SHP77 (cell line): Measurements from ENCODE around the gene GCNT2.
"Not testable (repeated sequence)": the region's sequence is repeated elsewhere in the genome, so short reads cannot be mapped to it uniquely, and the experiment has no call there.

ENCODE experiments used
- DNase-seq, 2 experiments: peaks; one replicate each; lab custom pipeline; 2025; lab: John Stamatoyannopoulos, UW

The GCNT2 gene

DNA sequence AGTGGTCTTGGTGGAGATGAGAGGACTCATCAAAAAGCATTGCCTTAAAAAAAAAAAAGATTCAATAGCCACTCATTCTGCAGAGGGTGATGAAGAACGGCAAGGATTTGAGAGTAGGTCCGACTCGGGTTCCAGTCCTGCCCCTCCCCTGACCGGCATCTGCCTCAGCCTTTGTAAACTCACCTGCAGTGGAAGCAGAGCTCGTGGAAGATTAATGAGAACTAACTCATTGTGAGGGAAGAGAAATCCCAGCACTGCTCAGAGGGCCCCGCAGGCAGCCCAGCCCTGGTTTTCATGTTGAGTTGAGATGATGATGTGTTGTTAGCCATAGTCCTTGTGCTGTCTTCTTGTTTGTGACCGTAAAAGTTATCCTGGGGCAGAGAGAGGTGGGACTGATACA lies 59.4 kb downstream of the GCNT2 start:
- DNase-seq: peak in 1 of 2 experiments; percentile 10

DNA sequence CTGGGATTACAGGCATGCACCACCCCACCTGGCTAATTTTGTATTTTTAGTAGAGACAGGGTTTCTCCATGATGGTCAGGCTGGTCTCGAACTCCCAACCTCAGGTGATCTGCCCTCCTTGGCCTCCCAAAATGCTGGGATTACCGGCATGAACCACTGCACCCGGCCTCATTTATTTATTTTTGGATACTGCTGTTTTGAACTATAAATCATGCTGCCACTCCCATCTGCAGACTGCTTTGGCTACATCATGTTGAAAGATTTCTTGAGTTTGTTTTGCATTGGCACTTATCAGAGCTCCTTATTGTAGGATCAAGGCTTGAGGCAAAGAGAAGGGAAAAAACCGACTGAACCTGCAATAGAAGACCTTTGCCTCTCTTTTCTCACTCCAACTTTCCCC lies 60.3 kb downstream of the GCNT2 start:
- not testable (repeated sequence) for DNase-seq

GRCh38 chr6:10582774-10583508 lies 61.8 kb downstream of the GCNT2 start:
- DNase-seq: peak; percentile 85 to 86

DNA sequence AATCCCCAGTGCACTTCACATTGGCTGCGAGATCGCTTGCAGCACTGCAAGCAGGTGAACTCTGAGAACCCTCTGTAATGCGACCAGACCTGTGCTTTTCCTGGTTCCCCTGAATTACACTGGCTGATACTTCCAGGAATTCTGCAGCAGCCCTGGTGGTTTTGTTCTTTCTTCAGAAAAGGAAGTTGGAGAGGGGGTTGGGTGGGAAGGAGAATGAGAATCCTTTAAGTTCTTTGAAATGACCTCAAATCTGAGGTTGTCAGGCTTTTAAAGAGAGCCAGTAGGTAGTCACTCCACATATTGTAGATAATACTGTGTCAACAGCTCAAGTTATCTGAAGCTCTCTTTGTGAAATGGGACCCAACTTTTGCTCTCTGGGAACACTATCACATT lies 62.4 kb downstream of the GCNT2 start:
- DNase-seq: no peak

DNA sequence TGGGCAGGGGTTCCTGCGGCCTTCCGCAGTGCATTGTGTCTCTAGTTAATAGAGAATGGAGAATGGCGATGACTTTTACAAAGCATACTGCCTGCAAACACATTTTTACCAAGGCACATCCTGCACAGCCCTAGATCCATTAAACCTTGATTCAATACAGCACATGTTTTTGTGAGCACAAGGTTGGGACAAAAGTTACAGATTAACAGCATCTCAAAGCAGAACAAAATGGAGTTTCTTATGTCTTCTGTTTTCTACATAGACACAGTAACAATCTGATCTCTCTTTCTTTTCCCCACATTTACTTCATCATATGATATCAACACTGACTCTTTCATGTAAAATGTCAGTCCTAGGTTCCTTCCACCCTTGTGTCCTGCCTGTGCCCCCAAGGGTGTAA lies 63.5 kb downstream of the GCNT2 start:
- no peak for DNase-seq

- no peak for DNase-seq
Observed at GRCh38 chr6:10585209-10585845, 64.2 kb downstream of the GCNT2 start.

DNA sequence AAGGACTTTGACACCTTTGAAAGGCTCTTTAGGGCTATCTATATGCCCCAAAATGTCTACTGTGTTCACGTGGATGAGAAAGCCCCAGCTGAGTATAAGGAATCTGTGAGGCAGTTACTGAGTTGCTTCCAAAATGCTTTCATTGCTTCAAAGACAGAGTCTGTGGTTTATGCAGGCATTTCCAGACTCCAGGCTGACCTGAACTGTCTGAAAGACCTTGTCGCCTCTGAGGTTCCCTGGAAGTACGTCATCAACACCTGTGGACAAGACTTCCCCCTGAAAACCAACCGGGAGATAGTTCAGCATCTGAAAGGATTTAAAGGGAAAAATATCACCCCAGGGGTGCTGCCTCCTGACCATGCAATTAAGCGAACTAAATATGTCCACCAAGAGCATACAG lies 65.2 kb downstream of the GCNT2 start:
- DNase-seq: no peak

- DNase-seq: no peak
Observed at GRCh38 chr6:10587656-10588406, 66.7 kb downstream of the GCNT2 start.

DNA sequence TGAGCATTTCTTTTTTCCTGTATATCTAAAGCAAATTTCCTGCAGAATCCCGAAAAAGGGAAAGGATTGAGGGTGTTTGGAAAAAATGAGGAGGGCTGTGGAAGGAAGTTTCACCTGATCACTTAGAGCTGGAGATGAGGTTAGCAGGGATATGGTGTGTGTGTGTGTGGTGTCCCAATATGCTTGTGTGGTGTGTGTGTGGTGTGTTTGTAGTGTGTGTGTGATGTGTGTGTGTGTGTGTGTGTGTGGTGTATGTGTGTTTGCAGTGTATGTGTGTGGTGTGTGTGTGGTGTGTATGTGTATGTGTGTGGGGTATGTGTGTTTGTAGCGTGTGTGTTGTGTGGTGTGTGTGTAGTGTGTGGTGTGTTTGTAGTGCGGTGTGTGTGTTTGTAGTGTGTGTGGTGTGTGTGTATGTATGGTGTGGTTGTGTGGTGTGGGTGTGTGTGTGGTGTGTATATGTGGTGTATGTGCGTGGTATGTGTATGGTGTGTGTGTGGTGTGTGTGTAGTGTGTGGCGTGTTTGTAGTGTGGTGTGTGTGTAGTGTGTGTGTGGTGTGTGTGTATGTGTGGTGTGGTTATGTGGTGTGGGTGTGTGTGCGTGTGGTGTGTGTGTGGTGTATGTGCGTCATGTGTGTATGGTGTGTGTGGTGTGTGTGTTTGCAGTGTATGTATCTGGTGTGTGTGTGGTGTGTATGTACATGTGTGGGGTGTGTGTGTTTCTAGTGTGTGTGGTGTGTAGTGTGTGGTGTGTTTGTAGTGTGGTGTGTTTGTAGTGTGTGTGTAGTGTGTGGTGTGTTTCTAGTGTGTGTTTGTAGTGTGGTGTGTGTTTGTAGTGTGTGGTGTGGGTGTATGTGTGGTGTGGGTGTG lies 67.6 kb downstream of the GCNT2 start:
- DNase-seq: no peak

DNA sequence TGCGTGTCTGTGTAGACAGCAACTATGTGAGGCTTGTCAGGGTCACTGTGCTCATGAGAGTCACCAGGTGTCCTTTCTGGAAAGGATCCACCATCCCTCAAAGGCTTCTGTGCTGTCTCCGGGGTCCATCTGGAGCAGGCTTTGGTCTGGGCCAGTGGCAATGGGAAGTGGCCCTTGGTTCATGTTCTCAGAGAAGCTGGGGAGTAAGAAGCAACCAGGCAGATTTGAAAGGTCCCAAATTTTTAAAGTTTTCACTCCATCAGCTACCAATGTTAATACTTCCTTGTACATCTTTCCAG lies 68.2 kb downstream of the GCNT2 start:
- DNase-seq: no peak

DNA sequence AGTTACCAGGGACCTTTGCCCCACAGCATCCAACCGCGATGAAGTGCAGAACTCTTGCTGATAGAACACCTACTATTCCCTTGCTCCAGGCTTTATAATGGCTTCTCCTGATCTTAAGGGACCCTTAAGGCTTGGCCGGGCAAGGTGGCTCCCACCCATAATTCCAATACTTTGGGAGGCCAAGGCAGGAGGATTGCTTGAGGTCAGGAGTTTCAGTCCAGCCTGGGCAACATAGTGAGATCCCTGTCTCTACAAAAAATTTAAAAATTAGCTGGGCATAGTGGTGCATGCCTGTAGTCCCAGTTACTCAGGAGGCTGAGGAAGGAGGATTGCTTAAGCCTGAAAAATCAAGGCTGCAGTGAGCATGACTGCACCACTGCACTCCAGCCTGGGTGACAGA lies 68.8 kb downstream of the GCNT2 start:
- DNase-seq: no peak

DNA sequence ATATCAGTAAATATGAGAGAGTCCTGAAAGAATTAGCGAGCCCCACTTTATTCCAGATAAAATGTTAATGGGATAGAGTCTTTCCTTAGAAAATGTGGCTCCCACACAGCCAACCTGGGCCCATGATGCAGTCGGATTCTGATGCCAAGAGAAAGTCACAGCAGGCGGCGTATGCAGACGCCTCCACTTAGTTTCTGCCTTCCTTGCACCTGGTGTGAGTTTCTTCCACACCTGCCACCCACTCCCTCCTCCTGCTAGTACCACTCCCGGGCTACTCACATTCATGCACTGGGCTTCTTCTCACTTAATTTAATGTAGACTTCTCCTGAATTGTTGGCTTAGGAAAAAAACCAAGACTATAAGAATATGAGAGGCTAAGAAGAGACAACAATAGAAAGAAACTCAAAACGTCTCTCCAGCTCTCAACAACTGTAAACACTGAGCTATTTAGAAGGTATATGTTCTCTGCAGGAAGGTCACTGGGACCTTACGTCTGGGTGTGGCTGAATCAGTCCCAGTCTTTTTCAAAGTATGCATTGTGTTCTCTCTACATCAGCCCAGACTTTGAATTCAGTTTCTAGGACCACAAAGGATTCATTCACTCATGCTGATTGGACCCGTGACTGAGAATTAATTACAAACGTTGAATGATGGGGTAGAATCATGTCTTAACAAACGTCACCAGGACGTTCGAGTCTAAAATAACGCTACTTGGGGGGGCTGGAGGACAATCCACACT lies 70.4 kb downstream of the GCNT2 start:
- DNase-seq: no peak

DNA sequence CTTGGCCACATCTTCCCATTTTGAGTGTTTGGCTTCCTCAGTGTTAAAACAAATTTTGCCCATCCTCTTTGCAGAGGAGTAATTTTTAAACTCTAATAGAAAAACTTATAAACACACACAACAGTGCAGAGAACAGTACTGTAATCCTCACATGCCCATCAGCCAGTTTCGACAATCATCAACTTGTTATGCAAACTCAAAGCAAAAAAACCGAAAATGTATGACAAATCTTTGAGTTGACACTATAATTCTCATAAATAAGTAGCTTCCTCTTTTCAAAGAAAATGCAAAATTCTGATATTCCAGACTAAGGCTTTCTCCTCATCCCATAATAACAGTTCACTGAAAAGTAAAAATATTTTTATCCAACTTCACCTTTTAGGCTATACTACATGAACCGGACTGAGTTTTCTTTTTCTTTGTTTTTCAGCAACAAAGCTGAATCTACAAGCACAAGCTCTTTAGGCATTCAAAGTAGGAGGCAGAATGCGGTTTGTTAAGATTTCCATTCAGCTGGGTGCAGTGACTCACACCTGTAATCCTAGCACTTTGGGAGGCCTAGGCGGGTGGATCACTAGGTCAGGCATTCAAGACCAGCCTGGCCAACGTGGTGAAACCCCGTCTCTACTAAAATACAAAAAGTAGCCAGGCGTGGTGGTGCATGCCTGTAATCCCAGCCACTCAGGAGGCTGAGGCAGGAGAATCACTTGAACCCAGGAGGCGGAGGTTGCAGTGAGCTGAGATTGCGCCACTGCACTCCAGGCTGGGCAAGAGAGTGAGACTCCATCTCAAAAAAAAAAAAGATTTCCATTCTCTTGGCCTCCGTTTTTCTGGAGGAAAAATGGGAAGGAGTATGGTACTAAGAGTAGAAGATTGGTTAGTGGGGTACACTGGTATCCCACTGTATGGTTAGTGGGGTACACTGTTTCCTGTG lies 74.8 kb downstream of the GCNT2 start:
- no peak for DNase-seq

DNA sequence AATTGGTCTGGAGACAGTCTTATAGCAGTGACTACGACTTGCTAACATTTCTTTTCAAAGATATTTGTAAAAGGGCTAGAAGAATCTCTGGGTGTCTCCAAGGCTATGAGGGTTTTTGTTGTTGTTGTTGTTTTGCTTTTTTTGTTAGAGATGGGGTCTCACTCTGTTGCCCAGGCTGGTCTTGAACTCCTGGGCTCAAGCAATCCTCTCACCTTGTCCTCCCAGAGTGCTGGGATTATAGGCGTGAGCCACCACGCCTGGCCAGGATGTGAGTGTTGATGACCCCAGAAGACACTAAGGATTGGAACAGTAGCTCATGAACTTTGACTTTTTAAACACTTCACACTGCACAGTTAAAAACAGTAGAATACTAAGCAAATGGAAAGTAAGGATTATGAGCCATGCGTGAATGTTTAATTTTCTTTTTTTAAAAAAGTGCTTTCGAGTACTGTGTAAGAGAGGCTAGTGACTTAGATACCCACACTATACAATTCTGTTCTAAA lies 76.4 kb downstream of the GCNT2 start:
- DNase-seq: no peak

- no peak for DNase-seq
Observed at GRCh38 chr6:10598084-10598960, 77.2 kb downstream of the GCNT2 start.

DNA sequence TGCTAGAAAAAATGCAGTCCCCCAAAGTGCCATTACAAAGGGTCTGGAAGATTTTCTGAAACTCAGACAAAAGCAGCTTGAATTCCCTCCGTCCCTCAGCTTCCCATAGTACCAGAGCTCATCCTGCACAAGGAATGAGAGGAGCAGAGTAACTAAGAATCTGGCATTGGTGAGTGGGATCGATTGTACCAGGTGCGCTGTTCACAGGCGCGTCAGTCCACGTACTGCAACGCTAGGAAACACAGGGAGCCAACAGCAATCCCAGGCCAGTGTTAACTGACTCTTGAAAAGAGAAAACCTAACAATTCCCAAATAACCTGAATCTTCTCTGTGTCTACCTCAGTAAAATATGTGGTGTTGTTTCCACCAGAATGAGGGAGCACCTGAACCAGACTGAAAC lies 77.9 kb downstream of the GCNT2 start:
- no peak for DNase-seq

GRCh38 chr6:10600681-10601080 lies 79.5 kb downstream of the GCNT2 start:
- DNase-seq: not testable (repeated sequence)

GRCh38 chr6:10603219-10603618 lies 82.1 kb downstream of the GCNT2 start:
- DNase-seq: no peak

GRCh38 chr6:10609038-10609437 lies 87.9 kb downstream of the GCNT2 start:
- no peak for DNase-seq
